HL-60/S4 treated with retinoic acid at 250 ng/mL for 4 days and 3 days (cell line): ENCODE measurements around the gene EVA1C.
"Not testable (repeated sequence)": the region's sequence is repeated elsewhere in the genome, so short reads cannot be mapped to it uniquely, and the experiment has no call there.

Experiments
- in situ Hi-C: fragments of 300-500 bp; cut with MboI; formaldehyde crosslinking; loops from 2 replicates; pipeline ENCODE4 v1.7.0; 2022; ENCODE audit warnings: low sequenced_read_pairs

Gene EVA1C

GRCh38 chr21:32523988-32524719 lies 111.6 kb downstream of the EVA1C start:
- in situ Hi-C loops, result no loop called here

DNA sequence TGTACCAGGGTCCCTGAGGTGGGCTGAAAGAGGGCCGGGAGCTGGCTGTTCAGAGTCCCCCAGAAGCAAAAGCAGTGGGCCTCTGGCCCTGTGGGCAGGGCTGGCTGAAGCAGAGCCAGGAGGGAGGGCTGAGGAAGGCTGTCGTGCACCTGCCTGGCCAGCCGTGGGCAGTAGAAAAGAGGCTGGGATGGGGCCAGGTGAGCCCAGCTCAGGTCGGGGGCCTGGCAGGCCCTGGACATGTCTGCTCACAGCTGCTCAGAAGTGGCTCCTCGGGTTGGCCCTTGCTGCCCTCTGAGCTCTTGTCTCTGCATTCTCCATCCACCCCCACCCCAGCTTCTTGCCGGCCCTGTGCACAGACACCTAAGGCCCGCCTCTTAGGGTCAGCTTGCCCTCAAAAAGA lies 112.8 kb downstream of the EVA1C start:
- in situ Hi-C loops, result no loop called here

- in situ Hi-C loops, result no loop called here
These were observed 117.2 kb downstream of the EVA1C start for GRCh38 chr21:32529679-32530078.

DNA sequence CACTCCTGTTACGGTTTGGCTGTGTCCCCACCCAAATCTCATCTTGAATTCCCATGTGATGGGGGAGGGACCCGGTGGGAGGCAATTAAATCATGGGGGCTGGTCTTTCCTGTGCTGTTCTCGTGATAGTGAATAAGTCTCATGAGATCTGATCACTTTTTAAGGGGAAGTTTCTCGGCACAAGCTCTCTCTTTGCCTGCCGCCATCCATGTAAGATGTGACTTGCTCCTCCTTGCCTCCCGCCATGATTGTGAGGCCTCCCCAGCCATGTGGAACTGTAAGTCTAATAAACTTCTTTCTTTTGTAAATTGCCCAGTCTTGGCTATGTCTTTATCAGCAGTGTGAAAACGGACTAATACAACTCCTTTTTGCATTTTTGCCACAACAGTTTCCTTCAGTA lies 118.3 kb downstream of the EVA1C start:
- in situ Hi-C loops, result not testable (repeated sequence)

GRCh38 chr21:32531561-32531960 lies 119.1 kb downstream of the EVA1C start:
- in situ Hi-C loops, result not testable (repeated sequence)

DNA sequence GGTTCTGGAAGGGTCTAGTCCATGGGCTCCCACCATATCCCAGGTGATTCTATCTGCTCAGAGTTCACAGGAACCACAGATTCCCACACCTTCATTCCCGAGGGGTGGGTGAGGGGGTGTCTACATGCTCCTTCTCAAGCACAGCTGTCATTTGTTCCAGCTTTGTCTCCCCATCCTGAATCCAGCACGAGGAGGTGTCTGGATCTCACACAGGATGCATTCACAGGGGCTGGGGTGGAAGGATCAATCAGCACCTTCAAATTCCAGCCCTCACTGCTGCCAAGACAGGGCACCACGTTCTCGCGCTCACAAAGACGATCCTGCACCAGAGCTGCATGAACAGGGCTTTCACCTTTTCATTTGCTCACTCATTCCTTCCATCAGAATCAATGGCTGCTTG lies 120.1 kb downstream of the EVA1C start:
- in situ Hi-C loops, result no loop called here

DNA sequence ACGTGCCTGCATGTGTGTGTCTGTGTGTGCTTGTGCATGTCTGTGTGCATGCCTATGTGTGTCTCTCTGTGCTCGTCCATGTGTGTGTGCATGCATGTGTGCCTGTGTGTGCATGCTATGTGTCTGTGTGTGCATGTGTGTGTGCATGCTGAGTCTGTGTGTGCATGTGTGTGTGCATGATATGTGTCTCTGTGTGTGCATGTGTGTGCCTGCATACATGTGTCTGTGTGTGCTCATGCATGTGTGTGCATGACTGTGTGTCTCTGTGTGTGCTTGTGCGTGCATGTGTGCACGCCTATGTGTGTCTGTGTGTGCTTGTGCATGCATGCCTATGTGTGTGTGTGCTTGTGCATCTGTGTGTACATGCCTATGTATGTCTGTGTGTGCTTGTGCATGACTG lies 120.5 kb downstream of the EVA1C start:
- in situ Hi-C loops, result no loop called here

DNA sequence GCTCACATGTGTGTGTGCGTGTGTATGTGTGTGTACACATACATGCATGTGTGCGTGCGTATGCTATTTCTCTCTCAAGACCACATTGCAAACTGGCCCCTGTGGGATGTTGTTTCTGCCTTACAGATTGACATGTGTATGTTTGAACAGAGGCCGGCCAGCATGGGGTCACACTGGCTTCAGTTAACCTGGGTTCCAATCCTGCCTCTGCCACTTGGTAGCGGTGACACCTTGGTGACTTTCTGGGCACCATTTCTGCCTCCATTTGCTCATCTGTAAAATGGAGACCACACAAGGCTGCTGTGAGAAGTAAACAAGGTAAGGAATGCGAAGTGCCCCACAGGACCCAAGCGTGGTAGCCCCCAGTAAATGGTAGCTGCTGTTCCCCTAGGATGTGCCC lies 121.1 kb downstream of the EVA1C start:
- in situ Hi-C loops, result no loop called here

DNA sequence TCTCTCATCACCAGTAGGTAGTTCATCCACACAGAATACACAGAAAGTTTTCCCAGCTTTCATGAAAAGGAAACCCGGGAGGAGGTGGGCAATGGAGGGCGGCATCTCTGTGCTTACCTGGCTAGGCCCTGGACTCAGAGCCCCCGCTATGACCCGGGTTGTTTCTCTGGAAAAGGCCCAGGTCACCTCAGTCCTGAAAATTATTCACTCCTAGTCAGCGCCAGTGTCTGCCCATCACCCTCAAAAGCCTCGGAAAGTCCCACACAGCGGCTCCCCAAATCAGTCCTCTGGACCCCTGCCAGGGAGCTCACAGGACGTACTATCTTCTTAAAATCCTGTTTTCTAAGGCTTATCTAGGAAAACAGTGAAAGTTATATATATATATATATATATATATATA lies 121.6 kb downstream of the EVA1C start:
- in situ Hi-C loops, result no loop called here

- in situ Hi-C loops, result no loop called here
These were observed 123.1 kb downstream of the EVA1C start for GRCh38 chr21:32535612-32536011.

GRCh38 chr21:32537569-32537881 lies 125.0 kb downstream of the EVA1C start:
- in situ Hi-C loops, result no loop called here

DNA sequence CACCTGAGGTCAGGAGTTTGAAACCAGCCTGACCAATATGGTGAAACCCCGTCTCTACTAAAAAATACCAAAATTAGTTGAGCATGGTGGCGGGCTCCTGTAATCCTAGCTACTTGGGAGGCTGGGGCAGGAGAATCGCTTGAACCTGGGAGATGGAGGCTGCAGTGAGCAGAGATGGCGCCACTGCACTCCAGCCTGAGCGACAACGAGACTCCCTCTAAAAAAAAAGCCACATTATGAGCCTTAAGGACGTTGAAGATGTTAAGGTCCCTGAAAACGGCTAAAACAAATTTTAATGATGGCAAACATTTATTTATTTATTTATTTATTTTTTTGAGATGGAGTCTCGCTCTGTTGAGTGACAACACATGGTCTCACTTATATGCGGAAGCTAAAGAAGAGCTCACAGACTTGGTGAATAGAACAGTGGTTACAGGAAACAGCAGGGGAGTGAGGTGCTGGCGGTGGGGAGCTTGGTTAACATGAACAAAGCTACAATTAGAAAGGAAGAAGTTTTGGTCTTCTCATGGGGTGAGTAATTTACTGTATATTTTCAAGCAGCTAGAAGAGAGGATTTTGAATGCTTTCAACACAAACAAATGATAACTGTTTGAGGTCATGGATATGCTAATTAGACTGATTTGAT lies 125.8 kb downstream of the EVA1C start:
- in situ Hi-C loops, result no loop called here

- in situ Hi-C loops, result no loop called here
These were observed 126.9 kb downstream of the EVA1C start for GRCh38 chr21:32539378-32539777.

GRCh38 chr21:32543056-32543455 lies 130.6 kb downstream of the EVA1C start:
- in situ Hi-C loops, result not testable (repeated sequence)

- in situ Hi-C loops, result no loop called here
These were observed 131.5 kb downstream of the EVA1C start for GRCh38 chr21:32543975-32544374.

DNA sequence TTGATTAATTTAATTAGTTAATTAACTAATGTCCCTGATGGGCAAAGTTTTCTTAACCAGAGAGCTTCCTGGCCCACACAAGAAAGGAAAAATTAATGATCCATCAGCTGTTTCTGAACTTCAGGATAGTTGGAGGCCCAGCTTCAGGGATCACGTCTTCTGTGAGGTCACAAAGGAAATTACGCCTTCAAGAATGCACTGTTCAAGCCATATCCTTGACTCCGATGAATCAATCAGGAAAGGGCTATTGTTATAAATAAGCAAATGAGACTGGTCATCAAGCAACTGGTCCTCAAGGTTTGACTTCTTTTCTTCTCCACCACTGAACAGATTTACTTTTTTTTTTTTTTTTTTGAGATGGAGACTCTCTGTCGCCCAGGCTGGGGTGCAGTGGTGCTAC lies 132.2 kb downstream of the EVA1C start:
- in situ Hi-C loops, result no loop called here

DNA sequence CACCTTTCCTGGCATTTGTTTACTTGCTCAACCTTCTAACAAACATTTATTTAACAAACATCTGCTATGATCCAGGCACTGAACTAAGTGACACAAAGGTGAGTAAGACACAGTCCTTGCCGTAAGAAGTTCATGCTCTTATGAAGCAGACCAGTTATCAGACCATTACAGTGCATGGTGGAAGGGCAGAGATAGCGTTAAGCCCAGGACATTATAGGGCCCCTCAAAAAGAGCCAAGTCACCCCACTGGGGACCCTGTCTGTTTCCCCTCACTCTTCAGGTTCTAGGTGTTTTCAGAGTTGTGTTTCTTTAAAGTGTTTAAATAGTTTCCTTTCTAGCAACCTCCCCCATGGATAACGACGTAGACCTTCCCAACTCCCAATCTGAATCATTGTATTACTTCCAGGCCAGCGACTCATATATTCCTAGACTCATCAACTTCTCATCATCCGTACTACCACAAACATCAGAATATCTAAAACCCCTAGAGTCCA lies 133.5 kb downstream of the EVA1C start:
- in situ Hi-C loops, result no loop called here

- in situ Hi-C loops, result no loop called here
These were observed 134.5 kb downstream of the EVA1C start for GRCh38 chr21:32547018-32547417.

DNA sequence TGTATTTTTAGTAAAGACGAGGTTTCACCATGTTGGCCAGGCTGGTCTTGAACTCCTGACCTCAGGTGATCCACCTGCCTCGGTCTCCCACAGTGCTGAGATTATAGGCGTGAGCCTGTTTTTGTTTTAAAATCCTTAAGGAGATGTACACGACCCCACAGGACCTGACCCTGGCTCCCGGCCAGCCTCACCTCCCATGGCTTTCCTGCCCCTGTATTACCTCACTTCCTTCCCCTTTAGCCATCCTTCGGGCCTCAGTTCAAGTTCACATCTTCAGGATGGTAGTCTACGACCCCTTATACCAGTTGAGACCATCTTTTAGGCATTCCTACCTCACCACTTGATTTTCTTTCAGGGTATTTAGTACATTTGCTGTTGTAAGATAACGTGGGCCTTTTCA lies 136.5 kb downstream of the EVA1C start:
- in situ Hi-C loops, result no loop called here

DNA sequence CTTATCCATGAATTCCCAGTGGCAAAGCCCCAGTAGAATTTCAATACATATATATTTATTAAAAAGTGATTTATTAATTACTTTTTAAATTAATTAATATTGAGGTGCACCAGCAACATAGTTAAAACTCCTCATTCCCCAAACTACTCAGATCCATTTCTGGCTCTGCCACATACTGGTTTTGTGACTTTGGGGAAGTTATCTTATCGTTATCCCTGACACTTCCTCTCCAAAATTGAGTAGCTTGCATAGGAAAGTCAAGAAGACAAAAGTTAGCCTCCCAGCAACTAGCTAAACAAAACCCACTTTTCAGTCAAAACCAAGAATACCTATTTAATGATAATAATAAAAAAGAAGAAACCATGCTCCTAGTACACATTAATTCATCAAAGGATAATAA lies 136.9 kb downstream of the EVA1C start:
- in situ Hi-C loops, result no loop called here

GRCh38 chr21:32549886-32550285 lies 137.4 kb downstream of the EVA1C start:
- in situ Hi-C loops, result no loop called here

DNA sequence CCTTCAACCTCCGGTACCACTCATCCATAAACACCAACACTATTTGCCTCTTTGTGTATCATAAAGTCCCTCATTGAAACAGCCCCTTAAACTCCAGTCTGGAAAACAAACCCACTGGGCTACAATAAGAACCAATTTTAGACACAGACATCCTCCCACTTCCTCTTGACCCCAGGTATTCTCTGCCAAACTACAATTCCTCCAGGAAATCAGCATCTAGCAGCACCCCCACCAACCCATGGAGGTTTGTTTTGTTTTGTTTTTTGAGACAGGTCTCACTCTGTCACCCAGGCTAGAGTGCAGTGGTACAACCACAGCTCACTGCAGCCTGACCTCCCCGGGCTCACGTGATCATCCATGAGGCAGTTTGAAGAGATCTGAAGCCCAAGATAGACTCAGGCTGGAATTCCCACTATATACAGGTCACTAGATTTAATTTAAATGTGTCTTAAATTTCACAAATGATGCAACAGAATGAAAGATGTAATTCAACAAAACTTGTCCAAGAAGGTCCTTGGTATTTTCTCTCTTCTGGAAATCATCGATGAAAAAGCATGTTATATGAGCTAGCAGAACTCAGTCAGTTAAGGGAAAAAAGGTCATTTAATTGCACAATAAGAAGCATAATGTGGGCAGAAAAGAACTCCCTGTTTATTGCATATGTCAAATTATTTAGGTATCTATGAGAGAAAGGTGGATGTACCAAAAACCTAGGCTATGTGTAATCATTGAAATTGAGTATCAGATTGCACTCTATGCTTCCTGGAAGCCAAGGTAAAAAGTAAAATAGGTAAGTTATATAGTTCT lies 142.5 kb downstream of the EVA1C start:
- in situ Hi-C loops, result no loop called here
